OCI-LY1 (cell line): ENCODE measurements around the gene USP24.

Experiments
- CTCF ChIP-seq: fragments of 200-600 bp; sonication (generic), shearing (Covaris generic); IDR thresholded peaks from 2 replicates; pipeline ENCODE4 v1.5.1; 2017; ENCODE audit warnings: mild to moderate bottlenecking, antibody characterized with exemption, low read length, moderate library complexity, mixed read lengths
- EZH2 ChIP-seq: fragments of 200-600 bp; sonication (generic), shearing (Covaris generic); IDR thresholded peaks from 2 replicates; pipeline ENCODE4 v1.8.0; 2017; ENCODE audit warnings: borderline replicate concordance, mixed run types, mild to moderate bottlenecking, antibody characterized with exemption, low read length, moderate library complexity, mixed read lengths

- TF ChIP-seq CTCF (no peak), EZH2 (no peak)
Measured at GRCh38 chr1:55164906-55165305, 50.3 kb downstream of the USP24 start.
